K562 (cell line): Measurements from ENCODE around the gene P2RY8. TPM values are rescaled to one million over a fixed set of nuclear protein-coding genes. Genes with fewer than 3 reads are reported as not detected.

Experiments
- ATAC-seq: fragments of 200-7000 bp; cut with Tn5 transposase; 3 replicates; pipeline ENCODE4 v1.9.1; 2020; ENCODE audit warnings: moderate library complexity
- BruUV-seq: library from RNA; stranded (reverse); fragments of 400-500 nt; replicated peaks from 2 replicates; lab custom pipeline; 2021; lab: Mats Ljungman, UMichigan
- CTCF ChIA-PET: fragments of 300-600 bp; formaldehyde crosslinking; extraction: SDS; loops from one replicate; lab custom pipeline; 2021; ENCODE audit warnings: low intra/inter-chr PET ratio; lab: Yijun Ruan, JAX
- POLR2A ChIA-PET: fragments of 300-600, 350-650 bp; sonication (Branson Sonifier 250); formaldehyde crosslinking; extraction: SDS; loops from one replicate; lab custom pipeline; 2021; ENCODE audit warnings: antibody characterized with exemption, inconsistent platforms; lab: Yijun Ruan, JAX
- DNase-seq, 4 experiments: peaks; one replicate each; pipeline versions ENCODE4 v3.0.0 to v3.0.0-alpha.2; 2011 to 2018; ENCODE audit warnings: low spot score in 3 of 4, mixed read lengths in 3 of 4; ENCODE audit errors: extremely low read depth in 1 of 4
- FAIRE-seq: peaks from 2 replicates; lab custom pipeline; 2011; peaks lifted over from hg19 to GRCh38; lab: Jason Lieb, UNC
- H2AFZ ChIP-seq: 2 replicates; pipeline ENCODE4 v1.6.0; 2011; ENCODE audit warnings: low read depth, low read length, control low read depth, inconsistent platforms
- H3K27ac ChIP-seq: fragments of 200-600 bp; 3 replicates; pipeline ENCODE4 v1.8.0; 2011; ENCODE audit warnings: low read depth, mild to moderate bottlenecking, control low read depth, inconsistent platforms, low read length, moderate library complexity, mixed read lengths; ENCODE audit errors: extremely low read depth
- H3K27me3 ChIP-seq, 2 experiments: fragments of 300-600 bp in 1 of 2; 2 replicates in 1 of 2; 3 replicates in 1 of 2; pipeline versions ENCODE4 v1.6.0 to v1.8.0; 2011; ENCODE audit warnings: inconsistent platforms in 2 of 2, low read length in 2 of 2, mild to moderate bottlenecking in 1 of 2, mixed read lengths in 1 of 2, moderate library complexity in 1 of 2; ENCODE audit not compliant: control insufficient read depth in 2 of 2, insufficient read depth in 2 of 2
- H3K36me3 ChIP-seq: fragments of 300-600 bp; 3 replicates; pipeline ENCODE4 v1.8.0; 2011; ENCODE audit warnings: mild to moderate bottlenecking, low read length, inconsistent platforms; ENCODE audit not compliant: control insufficient read depth, insufficient read depth
- H3K4me1 ChIP-seq, 2 experiments: fragments of 200-600 bp in 1 of 2; replicated peaks in 1 of 2; 2 replicates in 1 of 2; 3 replicates in 1 of 2; pipeline versions ENCODE4 v1.5.1 to v1.8.0; 2011; ENCODE audit warnings: inconsistent platforms in 2 of 2, low read length in 2 of 2, mild to moderate bottlenecking in 1 of 2, mixed read lengths in 1 of 2, moderate library complexity in 1 of 2; ENCODE audit not compliant: control insufficient read depth in 2 of 2, insufficient read depth in 2 of 2
- H3K4me2 ChIP-seq: 2 replicates; pipeline ENCODE4 v1.6.1; 2011; ENCODE audit warnings: low read length, control low read depth, inconsistent platforms, mixed read lengths; ENCODE audit not compliant: insufficient read depth
- H3K4me3 ChIP-seq: fragments of 200-600 bp; sonication (generic), shearing (Covaris generic); 2 replicates; pipeline ENCODE4 v1.5.1; 2016; ENCODE audit warnings: control low read depth, inconsistent platforms
- H3K79me2 ChIP-seq: fragments of 200-600 bp; 3 replicates; pipeline ENCODE4 v1.8.0; 2011; ENCODE audit warnings: low read length, inconsistent platforms; ENCODE audit not compliant: control insufficient read depth, insufficient read depth
- H3K9ac ChIP-seq, 2 experiments: 2 replicates each; pipeline versions ENCODE4 v1.6.0 to v1.6.1; 2011; ENCODE audit warnings: low read depth in 2 of 2, low read length in 2 of 2, control low read depth in 1 of 2, inconsistent platforms in 1 of 2, mild to moderate bottlenecking in 1 of 2, mixed read lengths in 1 of 2; ENCODE audit not compliant: insufficient read depth in 1 of 2
- H3K9me1 ChIP-seq: one replicate; pipeline ENCODE4 v1.6.0; 2011; ENCODE audit warnings: inconsistent platforms, mild to moderate bottlenecking, low read length, moderate library complexity; ENCODE audit not compliant: control insufficient read depth, insufficient read depth
- H3K9me3 ChIP-seq: replicated peaks from 2 replicates; pipeline ENCODE4 v1.5.1; 2011; ENCODE audit warnings: low read depth, low read length, inconsistent platforms; ENCODE audit not compliant: control insufficient read depth, insufficient read depth
- H4K20me1 ChIP-seq: replicated peaks from 2 replicates; pipeline ENCODE4 v1.6.1; 2011; ENCODE audit warnings: low read length, inconsistent platforms, mixed read lengths; ENCODE audit not compliant: control insufficient read depth, insufficient read depth
- ATF4 ChIP-seq: fragments of 450-650 bp; formaldehyde crosslinking; IDR thresholded peaks from 2 replicates; pipeline ENCODE4 v1.4.0; 2022; ENCODE audit warnings: mild to moderate bottlenecking, moderate library complexity
- CBX2 ChIP-seq: fragments of 200-600 bp; sonication (generic); IDR thresholded peaks from one replicate; pipeline ENCODE4 v1.6.1; 2012; ENCODE audit warnings: mild to moderate bottlenecking, low read length, inconsistent platforms; ENCODE audit not compliant: insufficient read depth, poor library complexity, severe bottlenecking
- E2F3 ChIP-seq: fragments of 250-450 bp; sonication (Bioruptor Pico); IDR thresholded peaks from 2 replicates; pipeline ENCODE4 v1.4.0; 2020; ENCODE audit warnings: mild to moderate bottlenecking
- ESRRB ChIP-seq: fragments of 250-450 bp; sonication (Bioruptor Pico); IDR thresholded peaks from 2 replicates; pipeline ENCODE4 v1.5.0; 2020; ENCODE audit warnings: mild to moderate bottlenecking, moderate library complexity, borderline replicate concordance
- GTF2B ChIP-seq: IDR thresholded peaks from 2 replicates; pipeline ENCODE4 v1.6.1; 2011; ENCODE audit not compliant: insufficient read length; ENCODE audit errors: extremely low read depth
- HCFC1 ChIP-seq: IDR thresholded peaks from 2 replicates; pipeline ENCODE4 v1.6.1; 2012; ENCODE audit warnings: low read depth, low read length, improper control_type of control experiment
- HDGF ChIP-seq: fragments of 450-650 bp; IDR thresholded peaks from 2 replicates; pipeline ENCODE4 v1.6.1; 2016
- HOMEZ ChIP-seq: fragments of 250-450 bp; sonication (Bioruptor Pico); IDR thresholded peaks from 2 replicates; pipeline ENCODE4 v1.4.0; 2020; ENCODE audit warnings: mild to moderate bottlenecking, moderate library complexity
- NFYB ChIP-seq: IDR thresholded peaks from 2 replicates; pipeline ENCODE4 v1.6.1; 2011; ENCODE audit warnings: mild to moderate bottlenecking, moderate library complexity; ENCODE audit not compliant: insufficient read length; ENCODE audit errors: extremely low read depth
- ZFP30 ChIP-seq: fragments of 250-450 bp; sonication (Bioruptor Pico); IDR thresholded peaks from 2 replicates; pipeline ENCODE4 v1.8.0; 2022; ENCODE audit warnings: moderate library complexity, mild to moderate bottlenecking, inconsistent platforms, borderline replicate concordance
- ZNF395 ChIP-seq: fragments of 200-800 bp; sonication (Bioruptor generic); IDR thresholded peaks from 2 replicates; pipeline ENCODE4 v1.6.1; 2017; ENCODE audit warnings: missing genetic modification characterization, missing compliant biosample characterization
- ZNF444 ChIP-seq: fragments of 250-450 bp; sonication (Bioruptor Pico); IDR thresholded peaks from 2 replicates; pipeline ENCODE4 v1.4.0; 2020; ENCODE audit warnings: mild to moderate bottlenecking, moderate library complexity
- ZNF512 ChIP-seq: IDR thresholded peaks from 2 replicates; pipeline ENCODE4 v1.6.1; 2016; ENCODE audit warnings: missing genetic modification characterization, missing compliant biosample characterization
- ZNF707 ChIP-seq: fragments of 250-450 bp; sonication (Bioruptor Pico); conservative IDR thresholded peaks from 2 replicates; pipeline ENCODE4 v1.8.0; 2022; ENCODE audit warnings: inconsistent platforms, mild to moderate bottlenecking, moderate library complexity
- ZNF785 ChIP-seq: fragments of 250-450 bp; sonication (Bioruptor Pico); IDR thresholded peaks from 2 replicates; pipeline ENCODE4 v1.4.0; 2020; ENCODE audit warnings: mild to moderate bottlenecking
- WGBS: fragments of 100-300 bp; shearing (Covaris generic); methylation state at CpG from one replicate; pipeline ENCODE4 v1.1.6; 2016; ENCODE audit warnings: low coverage, mixed read lengths; ENCODE audit not compliant: insufficient coverage; ENCODE audit errors: missing lambda C conversion rate; 5-methylcytosine and 5-hydroxymethylcytosine counted together
- in situ Hi-C: fragments of 300-500 bp; cut with MboI; formaldehyde crosslinking; loops from 4 replicates; pipeline ENCODE4 v1.15.0; 2018; ENCODE audit warnings: inconsistent platforms, mixed read lengths
- intact Hi-C: fragments of 100-400 bp; cut with micrococcal nuclease; formaldehyde crosslinking; loops from 2 replicates; pipeline ENCODE4 v1.14.2; 2022
- polyA plus RNA-seq, 8 experiments: library from polyadenylated mRNA; depleted of rRNA in 4 of 8; stranded (reverse) in 5 of 8; unstranded in 3 of 8; fragments of >200 nt; fragmentation: Nextera tagmentation in 2 of 8; fragmentation: Illumina TruSeq in 1 of 8; extraction: Ambion mirVana in 2 of 8; extraction: Trizol in 1 of 8; gene quantifications; 2 replicates each; pipeline versions ENCODE4 v1.2.1 to v1.2.3, GENCODE V29; 2011 to 2014; ENCODE audit warnings: inconsistent platforms in 1 of 8, missing spikeins in 1 of 8
- total RNA-seq, 7 experiments: library from RNA; depleted of rRNA in 6 of 7; stranded (reverse); fragments of >200 nt in 6 of 7; fragmentation: Illumina TruSeq in 2 of 7; extraction: Trizol in 2 of 7; gene quantifications; 2 replicates each; pipeline versions ENCODE4 v1.2.1 to v1.2.3, GENCODE V29; 2011 to 2021; ENCODE audit warnings: low replicate concordance in 1 of 7

The P2RY8 gene
- total and polyA plus RNA-seq, 9 of the 15 experiments (the other 6 are each of a cell fraction or from before 2014, with no cell fraction given): 0.04 to 0.69 (median 0.08) TPM; not detected in 3

GRCh38 chrX:1442016-1442665, 94.8 kb downstream of the P2RY8 start:
- H3K27me3 ChIP-seq: no peaks in the 10 kb centered on the region
- no peak overlapping the region for H3K4me2 ChIP-seq
- in situ Hi-C loops: no loop called here
- no peak overlapping the region for H2AFZ ChIP-seq
- WGBS: 91% methylated on average over 14 of the region's 18 CpGs
- no peaks in the 10 kb centered on the region for H4K20me1 ChIP-seq
- no peak for ATAC-seq
- TF ChIP-seq ZNF785 (CRISPR knock-in tag) (no peak), GTF2B (no peak), ZNF395 (CRISPR knock-in tag) (no peak), CBX2 (no peak), ZNF444 (CRISPR knock-in tag) (no peak), ESRRB (no peak), HDGF (no peak), ATF4 (CRISPR knock-in tag) (no peak), ZNF512 (tag) (no peak), ZFP30 (CRISPR knock-in tag) (no peak), NFYB (no peak), E2F3 (CRISPR knock-in tag) (no peak), HOMEZ (CRISPR knock-in tag) (no peak), ZNF707 (CRISPR knock-in tag) (no peak), HCFC1 (no peak)
- no peak for DNase-seq
- H3K9ac ChIP-seq: no peak overlapping the region
- H3K4me3 ChIP-seq: no peak overlapping the region
- H3K79me2 ChIP-seq: no peaks in the 10 kb centered on the region
- no peaks in the 10 kb centered on the region for H3K9me1 ChIP-seq
- no peaks in the 10 kb centered on the region; a peak in 1 of 5 replicates for H3K4me1 ChIP-seq
- no peak for FAIRE-seq
- H3K27ac ChIP-seq: no peak overlapping the region
- ChIA-PET CTCF (no interaction called here), POLR2A (no interaction called here)
- BruUV-seq: no TSS peak
- no peaks in the 10 kb centered on the region; the same call in 1 of the 2 replicates for H3K9me3 ChIP-seq
- peaks cover 8% of the 10 kb centered on the region; the same call in 1 of the 3 replicates for H3K36me3 ChIP-seq
- intact Hi-C loops: no loop called here
